H9 (cell line): ENCODE results near the gene THRB. TPM values are rescaled to one million over a fixed set of nuclear protein-coding genes. Genes with fewer than 3 reads are reported as not detected.

Experiments
- DNase-seq: peaks from one replicate; pipeline ENCODE4 v3.0.0-alpha.2; 2017
- H2AFZ ChIP-seq: one replicate; pipeline ENCODE4 v1.6.1; 2013; ENCODE audit warnings: mild to moderate bottlenecking, low read length, control low read depth, moderate library complexity
- H2AK5ac ChIP-seq: 2 replicates; pipeline ENCODE4 v1.6.1; 2013; ENCODE audit warnings: low read length, control low read depth, mixed read lengths; ENCODE audit not compliant: insufficient read length
- H2BK120ac ChIP-seq: one replicate; pipeline ENCODE4 v1.6.1; 2013; ENCODE audit warnings: low read depth, mild to moderate bottlenecking, low read length, control low read depth, inconsistent platforms; ENCODE audit not compliant: poor library complexity, severe bottlenecking
- H2BK12ac ChIP-seq: 2 replicates; pipeline ENCODE4 v1.6.1; 2013; ENCODE audit warnings: low read length, control low read depth, mixed read lengths, low read depth; ENCODE audit not compliant: insufficient read length
- H2BK15ac ChIP-seq: 2 replicates; pipeline ENCODE4 v1.6.1; 2013; ENCODE audit warnings: low read depth, low read length, control low read depth
- H2BK20ac ChIP-seq: one replicate; pipeline ENCODE4 v1.6.1; 2013; ENCODE audit warnings: low read depth, mild to moderate bottlenecking, low read length, control low read depth, inconsistent platforms; ENCODE audit not compliant: poor library complexity, severe bottlenecking
- H2BK5ac ChIP-seq: 2 replicates; pipeline ENCODE4 v1.6.1; 2013; ENCODE audit warnings: low read length, control low read depth, mixed read lengths; ENCODE audit not compliant: insufficient read length
- H3K14ac ChIP-seq: 2 replicates; pipeline ENCODE4 v1.6.1; 2013; ENCODE audit warnings: low read length, control low read depth; ENCODE audit not compliant: insufficient read depth
- H3K18ac ChIP-seq: 2 replicates; pipeline ENCODE4 v1.6.1; 2013; ENCODE audit warnings: low read depth, mild to moderate bottlenecking, mixed read lengths, low read length, control low read depth; ENCODE audit not compliant: insufficient read length
- H3K23ac ChIP-seq: 2 replicates; pipeline ENCODE4 v1.6.1; 2013; ENCODE audit warnings: low read length, control low read depth, mixed read lengths, low read depth; ENCODE audit not compliant: insufficient read length
- H3K23me2 ChIP-seq: 2 replicates; pipeline ENCODE4 v1.6.1; 2013; ENCODE audit warnings: low read depth, mild to moderate bottlenecking, mixed read lengths, low read length, control low read depth; ENCODE audit not compliant: insufficient read length, poor library complexity, severe bottlenecking
- H3K27ac ChIP-seq: 2 replicates; pipeline ENCODE4 v1.5.1; 2013; ENCODE audit warnings: low read length, control low read depth, mixed read lengths, low read depth; ENCODE audit not compliant: insufficient read length
- H3K27me3 ChIP-seq: 2 replicates; pipeline ENCODE4 v1.6.1; 2013; ENCODE audit warnings: low read length, control low read depth, inconsistent platforms; ENCODE audit not compliant: insufficient read depth
- H3K4ac ChIP-seq: 2 replicates; pipeline ENCODE4 v1.6.1; 2013; ENCODE audit warnings: low read depth, mild to moderate bottlenecking, control low read depth, inconsistent platforms, low read length, moderate library complexity
- H3K4me1 ChIP-seq: 2 replicates; pipeline ENCODE4 v1.6.1; 2013; ENCODE audit warnings: low read length, control low read depth, inconsistent platforms; ENCODE audit not compliant: insufficient read depth
- H3K4me2 ChIP-seq: 2 replicates; pipeline ENCODE4 v1.6.1; 2013; ENCODE audit warnings: low read length, control low read depth, mixed read lengths; ENCODE audit not compliant: insufficient read length, insufficient read depth
- H3K56ac ChIP-seq: 2 replicates; pipeline ENCODE4 v1.6.1; 2013; ENCODE audit warnings: low read depth, mild to moderate bottlenecking, mixed read lengths, low read length, control low read depth; ENCODE audit not compliant: insufficient read length
- H3K79me1 ChIP-seq: 2 replicates; pipeline ENCODE4 v1.6.1; 2013; ENCODE audit warnings: low read depth, mild to moderate bottlenecking, moderate library complexity, low read length, control low read depth, inconsistent platforms; ENCODE audit not compliant: insufficient read depth, poor library complexity, severe bottlenecking
- H3K79me2 ChIP-seq: 2 replicates; pipeline ENCODE4 v1.6.1; 2013; ENCODE audit warnings: low read length, control low read depth, inconsistent platforms; ENCODE audit not compliant: insufficient read depth
- H3K9ac ChIP-seq: 2 replicates; pipeline ENCODE4 v1.6.1; 2013; ENCODE audit warnings: low read length, control low read depth, mixed read lengths; ENCODE audit not compliant: insufficient read length; ENCODE audit errors: extremely low read depth
- H3K9me3 ChIP-seq: one replicate; pipeline ENCODE4 v1.6.1; 2013; ENCODE audit warnings: low read depth, low read length, inconsistent platforms; ENCODE audit not compliant: control insufficient read depth
- H3T11ph ChIP-seq: one replicate; pipeline ENCODE4 v1.6.1; 2013; ENCODE audit warnings: mild to moderate bottlenecking, low read length, control low read depth, inconsistent platforms
- H4K20me1 ChIP-seq: one replicate; pipeline ENCODE4 v1.6.1; 2013; ENCODE audit not compliant: control insufficient read depth, insufficient read length, insufficient read depth
- H4K5ac ChIP-seq: 2 replicates; pipeline ENCODE4 v1.6.1; 2013; ENCODE audit warnings: low read depth, mild to moderate bottlenecking, mixed read lengths, low read length, control low read depth; ENCODE audit not compliant: insufficient read length
- H4K8ac ChIP-seq: replicated peaks from 2 replicates; pipeline ENCODE4 v1.6.1; 2013; ENCODE audit warnings: low read length, control low read depth, mixed read lengths, low read depth; ENCODE audit not compliant: insufficient read length
- H4K91ac ChIP-seq: 2 replicates; pipeline ENCODE4 v1.6.1; 2013; ENCODE audit warnings: low read depth, mild to moderate bottlenecking, moderate library complexity, mixed read lengths, low read length, control low read depth; ENCODE audit not compliant: insufficient read length
- H3K27ac Mint-ChIP-seq, 3 experiments: 2 replicates in 2 of 3; 3 replicates in 1 of 3; pipeline ENCODE4 v1.8.0; 2020 to 2021; ENCODE audit warnings: mixed read lengths in 3 of 3, mild to moderate bottlenecking in 1 of 3, moderate library complexity in 1 of 3
- H3K27me3 Mint-ChIP-seq: 2 replicates; pipeline ENCODE4 v1.8.0; 2021; ENCODE audit warnings: low read depth, mild to moderate bottlenecking, moderate library complexity, mixed read lengths
- H3K36me3 Mint-ChIP-seq, 3 experiments: 2 replicates in 2 of 3; 3 replicates in 1 of 3; pipeline ENCODE4 v1.8.0; 2020 to 2021; ENCODE audit warnings: low read depth in 3 of 3, mixed read lengths in 3 of 3; ENCODE audit not compliant: insufficient read depth in 1 of 3
- H3K4me1 Mint-ChIP-seq, 2 experiments: 2 replicates each; pipeline ENCODE4 v1.8.0; 2020; ENCODE audit warnings: mixed read lengths in 2 of 2
- H3K4me3 Mint-ChIP-seq, 2 experiments: 2 replicates in 1 of 2; 3 replicates in 1 of 2; pipeline ENCODE4 v1.8.0; 2020 to 2021; ENCODE audit warnings: mild to moderate bottlenecking in 2 of 2, mixed read lengths in 2 of 2, moderate library complexity in 1 of 2
- H3K9me3 Mint-ChIP-seq, 2 experiments: 2 replicates in 1 of 2; 3 replicates in 1 of 2; pipeline ENCODE4 v1.8.0; 2020; ENCODE audit warnings: mild to moderate bottlenecking in 2 of 2, mixed read lengths in 2 of 2, moderate library complexity in 1 of 2
- CTCF ChIP-seq: fragments of 200-600 bp; sonication (generic); conservative IDR thresholded peaks from 3 replicates; pipeline ENCODE4 v1.8.0; 2021; ENCODE audit warnings: antibody characterized with exemption, mild to moderate bottlenecking
- WGBS: extraction: QIAGEN DNeasy Blood & Tissue Kit; methylation state at CpG from one replicate; pipeline ENCODE4 v1.1.7; 2013; ENCODE audit warnings: missing lambda C conversion rate, low lambda C conversion rate, mixed read lengths; ENCODE audit not compliant: insufficient read length; ENCODE audit errors: extremely low coverage; 5-methylcytosine and 5-hydroxymethylcytosine counted together
- total RNA-seq: library from RNA; stranded (reverse); gene quantifications from 2 replicates; pipeline ENCODE4 v1.2.1, GENCODE V29; 2021

Gene THRB
- total RNA-seq, 1 experiment from 2014 or later: 8.6 TPM

- no peak overlapping the region for H2AK5ac ChIP-seq
Observed at GRCh38 chr3:24222165-24222805, 272.4 kb downstream of the THRB start.

More at GRCh38 chr3:24222165-24222805, 272.4 kb downstream of the THRB start:
- H4K5ac ChIP-seq: no peak overlapping the region
- no peaks in the 10 kb centered on the region for H3K79me1 ChIP-seq
- H3K14ac ChIP-seq: no peak overlapping the region
- H2BK5ac ChIP-seq: no peak overlapping the region
- no peak for DNase-seq
- no peaks in the 10 kb centered on the region for H4K20me1 ChIP-seq
- no peaks in the 10 kb centered on the region; the same call in 1 of the 2 replicates for H3K4me1 ChIP-seq
- Mint-ChIP-seq H3K36me3 (no peaks in the 10 kb centered on the region), H3K9me3 (no peaks in the 10 kb centered on the region), H3K27ac (peak overlapping the region in 2 of 3 experiments; percentile 8 to 17; a peak in 1 of 7 replicates), H3K4me3 (no peak overlapping the region), H3K4me1 (peaks cover 35 to 37% of the 10 kb centered on the region in 2 experiments), H3K27me3 (no peaks in the 10 kb centered on the region)
- H2BK15ac ChIP-seq: no peak overlapping the region
- no peak overlapping the region for H3K18ac ChIP-seq
- H3K27ac ChIP-seq: no peak overlapping the region
- H3K79me2 ChIP-seq: no peaks in the 10 kb centered on the region
- H2BK120ac ChIP-seq: no peak overlapping the region
- no peak overlapping the region for H3T11ph ChIP-seq
- H3K4ac ChIP-seq: no peak overlapping the region
- H4K8ac ChIP-seq: no peak overlapping the region
- no peak overlapping the region for H3K9ac ChIP-seq
- H3K4me2 ChIP-seq: no peak overlapping the region
- no peak overlapping the region for H2AFZ ChIP-seq
- WGBS: no CpG with 5 or more reads among the region's 4 CpGs
- H3K27me3 ChIP-seq: no peaks in the 10 kb centered on the region
- no peak overlapping the region for H2BK12ac ChIP-seq
- no peaks in the 10 kb centered on the region for H3K23me2 ChIP-seq
- H4K91ac ChIP-seq: no peak overlapping the region
- TF ChIP-seq CTCF: no peak
- no peaks in the 10 kb centered on the region for H3K9me3 ChIP-seq
- no peak overlapping the region for H2BK20ac ChIP-seq
- H3K56ac ChIP-seq: no peak overlapping the region
- no peak overlapping the region for H3K23ac ChIP-seq
